Osteocyte (in vitro differentiated cells): Measurements from ENCODE around the gene GNAO1. TPM values are rescaled to one million over a fixed set of nuclear protein-coding genes. Genes with fewer than 3 reads are reported as not detected.

Experiments used
- DNase-seq: peaks from one replicate; pipeline ENCODE4 v3.0.0; 2021; ENCODE audit warnings: mixed read lengths; ENCODE audit not compliant: unreplicated experiment; ENCODE audit errors: extremely low spot score
- H3K27ac Mint-ChIP-seq: one replicate; pipeline ENCODE4 v1.8.0; 2021; ENCODE audit warnings: mild to moderate bottlenecking, mixed read lengths; ENCODE audit not compliant: unreplicated experiment
- H3K27me3 Mint-ChIP-seq: one replicate; pipeline ENCODE4 v1.8.0; 2021; ENCODE audit warnings: mixed read lengths; ENCODE audit not compliant: unreplicated experiment
- H3K36me3 Mint-ChIP-seq: one replicate; pipeline ENCODE4 v1.8.0; 2021; ENCODE audit warnings: mixed read lengths; ENCODE audit not compliant: unreplicated experiment
- H3K4me1 Mint-ChIP-seq: one replicate; pipeline ENCODE4 v1.8.0; 2021; ENCODE audit warnings: mixed read lengths; ENCODE audit not compliant: unreplicated experiment
- H3K4me3 Mint-ChIP-seq: one replicate; pipeline ENCODE4 v1.8.0; 2021; ENCODE audit warnings: mild to moderate bottlenecking, moderate library complexity, mixed read lengths; ENCODE audit not compliant: unreplicated experiment
- H3K9me3 Mint-ChIP-seq: one replicate; pipeline ENCODE4 v1.8.0; 2021; ENCODE audit warnings: mixed read lengths; ENCODE audit not compliant: unreplicated experiment
- CTCF ChIP-seq: fragments of 200-600 bp; sonication (generic); IDR thresholded peaks from 2 replicates; pipeline ENCODE4 v1.5.0; 2021; ENCODE audit warnings: antibody characterized with exemption, mild to moderate bottlenecking, moderate library complexity
- total RNA-seq: library from RNA; stranded (reverse); gene quantifications from 2 replicates; pipeline ENCODE4 v1.2.1, GENCODE V29; 2021

Gene GNAO1
- total RNA-seq, 1 donor from 2014 or later: 0.56 TPM

GRCh38 chr16:56302506-56302905 is 111.2 kb downstream of the GNAO1 start:
- no peak overlapping the region for H3K27ac Mint-ChIP-seq
- H3K4me1 Mint-ChIP-seq: peaks cover 23% of the 10 kb centered on the region
- H3K36me3 Mint-ChIP-seq: no peaks in the 10 kb centered on the region
- H3K9me3 Mint-ChIP-seq: no peaks in the 10 kb centered on the region
- H3K4me3 Mint-ChIP-seq: no peak overlapping the region
- H3K27me3 Mint-ChIP-seq: peaks cover 20% of the 10 kb centered on the region
- DNase-seq: no peak
- no peak for TF ChIP-seq CTCF

- no peaks in the 10 kb centered on the region for H3K9me3 Mint-ChIP-seq
- no peak overlapping the region for H3K4me3 Mint-ChIP-seq
- no peak for DNase-seq
- peaks cover 23% of the 10 kb centered on the region for H3K4me1 Mint-ChIP-seq
- H3K36me3 Mint-ChIP-seq: no peaks in the 10 kb centered on the region
- TF ChIP-seq CTCF: no peak
- no peak overlapping the region for H3K27ac Mint-ChIP-seq
- peaks cover 25% of the 10 kb centered on the region for H3K27me3 Mint-ChIP-seq
Measured at GRCh38 chr16:56303066-56303715, 111.9 kb downstream of the GNAO1 start.

GRCh38 chr16:56303880-56304279 is 112.6 kb downstream of the GNAO1 start:
- no peak for DNase-seq
- H3K27ac Mint-ChIP-seq: no peak overlapping the region
- no peak overlapping the region for H3K4me3 Mint-ChIP-seq
- no peaks in the 10 kb centered on the region for H3K36me3 Mint-ChIP-seq
- no peak for TF ChIP-seq CTCF
- peaks cover 23% of the 10 kb centered on the region for H3K4me1 Mint-ChIP-seq
- peaks cover 30% of the 10 kb centered on the region for H3K27me3 Mint-ChIP-seq
- no peaks in the 10 kb centered on the region for H3K9me3 Mint-ChIP-seq

GRCh38 chr16:56305956-56306565 is 114.8 kb downstream of the GNAO1 start:
- H3K27ac Mint-ChIP-seq: no peak overlapping the region
- TF ChIP-seq CTCF: no peak
- DNase-seq: no peak
- peaks cover 6% of the 10 kb centered on the region for H3K4me1 Mint-ChIP-seq
- no peaks in the 10 kb centered on the region for H3K36me3 Mint-ChIP-seq
- peaks cover 33% of the 10 kb centered on the region for H3K27me3 Mint-ChIP-seq
- no peaks in the 10 kb centered on the region for H3K9me3 Mint-ChIP-seq
- no peak overlapping the region for H3K4me3 Mint-ChIP-seq

- no peak overlapping the region for H3K27ac Mint-ChIP-seq
- no peak for TF ChIP-seq CTCF
- H3K36me3 Mint-ChIP-seq: no peaks in the 10 kb centered on the region
- no peak overlapping the region for H3K4me3 Mint-ChIP-seq
- DNase-seq: no peak
- H3K9me3 Mint-ChIP-seq: no peaks in the 10 kb centered on the region
- no peaks in the 10 kb centered on the region for H3K4me1 Mint-ChIP-seq
- H3K27me3 Mint-ChIP-seq: peaks cover 33% of the 10 kb centered on the region
Measured at GRCh38 chr16:56306690-56307533, 115.6 kb downstream of the GNAO1 start.
